ENCODE results near the gene RCOR3. TPM values are rescaled to one million over a fixed set of nuclear protein-coding genes. Genes with fewer than 3 reads are reported as not detected.
"Not testable (repeated sequence)": the region's sequence is repeated elsewhere in the genome, so short reads cannot be mapped to it uniquely, and the experiment has no call there.

Gene RCOR3
- total RNA-seq, 1 donor from 2014 or later: 51.6 TPM

DNA sequence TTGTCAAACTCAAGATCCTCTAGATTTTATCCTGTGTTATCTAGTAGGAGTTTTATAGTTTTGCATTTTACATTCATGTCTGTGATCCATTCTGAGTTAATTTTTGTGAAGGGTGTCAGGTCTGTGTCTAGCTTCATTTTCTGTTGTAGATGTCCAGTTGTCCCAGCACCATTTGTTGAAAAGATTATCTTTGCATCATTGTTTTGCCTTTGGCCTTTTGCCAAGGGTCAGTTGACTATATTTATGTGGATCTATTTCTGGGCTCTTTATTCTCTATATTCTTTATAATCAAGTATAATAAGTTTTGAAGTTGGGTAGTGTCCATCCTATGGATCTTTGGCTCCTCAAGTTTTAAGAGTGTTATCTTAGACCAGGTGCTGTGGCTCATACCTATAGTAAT lies 89.4 kb downstream of the RCOR3 start:
- Mint-ChIP-seq H3K36me3 (ENCODE audit: low read depth) (peaks cover 9% of the 10 kb centered on the region), H3K4me3 (no peak overlapping the region), H3K9me3 (peaks cover 8% of the 10 kb centered on the region), H3K4me1 (no peaks in the 10 kb centered on the region), H3K27me3 (ENCODE audit: low read depth) (no peaks in the 10 kb centered on the region), H3K27ac (ENCODE audit: unreplicated experiment) (no peak overlapping the region)
- DNase-seq (ENCODE audit: low read depth, low spot score): no peak
- TF ChIP-seq, protein P1, sequence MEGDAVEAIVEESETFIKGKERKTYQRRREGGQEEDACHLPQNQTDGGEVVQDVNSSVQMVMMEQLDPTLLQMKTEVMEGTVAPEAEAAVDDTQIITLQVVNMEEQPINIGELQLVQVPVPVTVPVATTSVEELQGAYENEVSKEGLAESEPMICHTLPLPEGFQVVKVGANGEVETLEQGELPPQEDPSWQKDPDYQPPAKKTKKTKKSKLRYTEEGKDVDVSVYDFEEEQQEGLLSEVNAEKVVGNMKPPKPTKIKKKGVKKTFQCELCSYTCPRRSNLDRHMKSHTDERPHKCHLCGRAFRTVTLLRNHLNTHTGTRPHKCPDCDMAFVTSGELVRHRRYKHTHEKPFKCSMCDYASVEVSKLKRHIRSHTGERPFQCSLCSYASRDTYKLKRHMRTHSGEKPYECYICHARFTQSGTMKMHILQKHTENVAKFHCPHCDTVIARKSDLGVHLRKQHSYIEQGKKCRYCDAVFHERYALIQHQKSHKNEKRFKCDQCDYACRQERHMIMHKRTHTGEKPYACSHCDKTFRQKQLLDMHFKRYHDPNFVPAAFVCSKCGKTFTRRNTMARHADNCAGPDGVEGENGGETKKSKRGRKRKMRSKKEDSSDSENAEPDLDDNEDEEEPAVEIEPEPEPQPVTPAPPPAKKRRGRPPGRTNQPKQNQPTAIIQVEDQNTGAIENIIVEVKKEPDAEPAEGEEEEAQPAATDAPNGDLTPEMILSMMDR (conservative IDR thresholded peaks at IDR 0.05): no peak

DNA sequence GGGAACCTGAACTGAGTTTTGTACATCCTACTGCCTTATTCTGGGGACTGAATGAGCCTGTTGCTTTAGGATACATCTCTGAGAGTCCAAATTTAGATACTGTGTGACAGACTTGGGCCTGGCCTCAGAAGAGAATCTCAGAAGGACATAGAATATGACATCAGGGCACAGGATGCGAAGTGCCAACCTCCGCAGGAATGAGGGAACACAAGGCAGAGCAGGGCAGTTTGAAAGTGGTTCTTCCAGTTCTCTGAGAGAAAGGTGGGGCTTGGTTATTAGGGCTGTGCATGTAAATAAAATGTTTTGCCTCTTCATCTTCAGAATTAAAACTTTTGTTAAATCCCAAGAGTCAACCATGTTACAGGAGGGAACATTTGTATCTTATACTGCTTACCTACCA lies 90.6 kb downstream of the RCOR3 start:
- no peak overlapping the region for H3K4me3 Mint-ChIP-seq
- peaks cover 8% of the 10 kb centered on the region for H3K9me3 Mint-ChIP-seq
- peaks cover 9% of the 10 kb centered on the region for H3K36me3 Mint-ChIP-seq (ENCODE audit: low read depth)
- H3K27me3 Mint-ChIP-seq (ENCODE audit: low read depth): no peaks in the 10 kb centered on the region
- TF ChIP-seq, protein P1 (conservative IDR thresholded peaks at IDR 0.05): no peak
- H3K4me1 Mint-ChIP-seq: no peaks in the 10 kb centered on the region
- H3K27ac Mint-ChIP-seq (ENCODE audit: unreplicated experiment): no peak overlapping the region
- no peak for DNase-seq (ENCODE audit: low read depth, low spot score)

DNA sequence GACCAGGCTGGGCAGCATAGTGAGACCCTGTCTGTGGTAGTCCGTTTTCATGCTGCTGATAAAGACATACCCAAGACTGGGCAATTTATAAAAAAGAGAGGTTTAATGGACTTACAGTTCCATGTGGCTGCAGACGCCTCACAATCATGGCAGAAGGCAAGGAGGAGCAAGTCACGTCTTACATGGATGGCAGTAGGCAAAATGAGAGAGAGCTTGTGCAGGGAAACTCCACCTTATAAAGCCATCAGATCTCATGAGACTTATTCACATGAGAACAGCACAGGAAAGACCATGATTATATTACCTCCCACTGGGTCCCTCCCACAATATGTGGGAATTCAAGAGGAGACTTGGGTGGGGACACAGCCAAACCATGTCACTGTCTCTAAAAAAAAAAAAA lies 92.9 kb downstream of the RCOR3 start:
- not testable (repeated sequence) for H3K4me3 Mint-ChIP-seq; H3K36me3 Mint-ChIP-seq (ENCODE audit: low read depth); H3K27me3 Mint-ChIP-seq (ENCODE audit: low read depth); H3K27ac Mint-ChIP-seq (ENCODE audit: unreplicated experiment); H3K9me3 Mint-ChIP-seq; DNase-seq (ENCODE audit: low read depth, low spot score); H3K4me1 Mint-ChIP-seq

- Mint-ChIP-seq H3K4me3 (no peak overlapping the region), H3K4me1 (no peaks in the 10 kb centered on the region), H3K27ac (ENCODE audit: unreplicated experiment) (no peak overlapping the region), H3K27me3 (ENCODE audit: low read depth) (no peaks in the 10 kb centered on the region), H3K36me3 (ENCODE audit: low read depth) (peaks cover 9% of the 10 kb centered on the region), H3K9me3 (peaks cover 8% of the 10 kb centered on the region)
- TF ChIP-seq, protein P1 (conservative IDR thresholded peaks at IDR 0.05): no peak
- DNase-seq (ENCODE audit: low read depth, low spot score): no peak
Observed at GRCh38 chr1:211352465-211352864, 93.3 kb downstream of the RCOR3 start.

- Mint-ChIP-seq H3K36me3 (ENCODE audit: low read depth) (peaks cover 9% of the 10 kb centered on the region), H3K27me3 (ENCODE audit: low read depth) (no peaks in the 10 kb centered on the region), H3K27ac (ENCODE audit: unreplicated experiment) (no peak overlapping the region), H3K9me3 (peaks cover 8% of the 10 kb centered on the region), H3K4me3 (no peak overlapping the region), H3K4me1 (no peaks in the 10 kb centered on the region)
- TF ChIP-seq, protein P1 (conservative IDR thresholded peaks at IDR 0.05): peak; percentile 68
- DNase-seq (ENCODE audit: low read depth, low spot score): no peak
Observed at GRCh38 chr1:211352985-211353515, 93.9 kb downstream of the RCOR3 start.

DNA sequence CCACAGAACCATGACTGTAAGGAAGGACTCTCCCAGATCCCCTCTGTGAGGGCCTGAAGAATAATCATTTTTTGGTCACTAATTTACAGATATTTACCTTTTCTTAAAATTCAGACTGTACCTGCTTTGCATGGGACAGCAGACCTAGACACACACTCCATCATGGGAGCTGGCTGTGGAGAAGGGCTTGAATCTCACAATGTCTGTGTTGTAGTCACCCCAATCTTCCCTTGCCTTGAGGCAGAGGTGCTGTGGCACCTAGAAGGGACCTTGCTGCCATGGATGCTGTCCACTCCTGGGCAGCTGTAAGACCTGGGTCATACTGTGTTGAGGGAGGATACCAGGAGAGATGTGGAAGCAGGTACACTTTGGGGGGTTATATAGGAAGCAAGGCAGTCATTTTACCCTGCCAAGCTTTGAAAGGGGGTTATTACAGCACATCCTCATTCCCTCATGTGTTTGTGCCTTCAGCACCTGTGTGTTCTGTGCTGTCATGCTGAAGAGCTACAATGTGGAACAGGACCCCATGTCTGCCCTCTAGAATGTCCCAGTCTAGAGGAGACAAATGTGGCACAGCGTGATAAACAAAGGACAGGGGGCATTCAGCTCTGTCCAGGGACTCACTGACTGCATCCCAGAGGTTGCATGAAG lies 94.5 kb downstream of the RCOR3 start:
- peaks cover 8% of the 10 kb centered on the region for H3K9me3 Mint-ChIP-seq
- DNase-seq (ENCODE audit: low read depth, low spot score): no peak
- no peaks in the 10 kb centered on the region for H3K27me3 Mint-ChIP-seq (ENCODE audit: low read depth)
- H3K36me3 Mint-ChIP-seq (ENCODE audit: low read depth): peaks cover 9% of the 10 kb centered on the region
- H3K27ac Mint-ChIP-seq (ENCODE audit: unreplicated experiment): peak overlapping the region; percentile 19
- no peak overlapping the region for H3K4me3 Mint-ChIP-seq
- TF ChIP-seq, protein P1 (conservative IDR thresholded peaks at IDR 0.05): no peak
- no peaks in the 10 kb centered on the region for H3K4me1 Mint-ChIP-seq
